ENCODE data around the gene NFIA.

NFIA gene

GRCh38 chr1:61332796-61333195 lies 250.4 kb downstream of the NFIA start:
- no peak for DNase-seq (ENCODE audit: low spot score)

GRCh38 chr1:61334718-61335589 lies 252.6 kb downstream of the NFIA start:
- no peak for DNase-seq (ENCODE audit: low spot score)

GRCh38 chr1:61337037-61337436 lies 254.7 kb downstream of the NFIA start:
- DNase-seq (ENCODE audit: low spot score) = no peak

GRCh38 chr1:61337441-61337951 lies 255.1 kb downstream of the NFIA start:
- no peak for DNase-seq (ENCODE audit: low spot score)

GRCh38 chr1:61337981-61338848 lies 255.9 kb downstream of the NFIA start:
- DNase-seq (ENCODE audit: low spot score) = no peak

- DNase-seq (ENCODE audit: low spot score) = no peak
Observed at GRCh38 chr1:61338899-61339298, 256.5 kb downstream of the NFIA start.

- no peak for DNase-seq (ENCODE audit: low spot score)
Observed at GRCh38 chr1:61341426-61341825, 259.1 kb downstream of the NFIA start.

GRCh38 chr1:61343734-61344420 lies 261.5 kb downstream of the NFIA start:
- DNase-seq (ENCODE audit: low spot score) = no peak

- DNase-seq (ENCODE audit: low spot score) = no peak
Observed at GRCh38 chr1:61344696-61345095, 262.3 kb downstream of the NFIA start.

GRCh38 chr1:61348025-61348665 lies 265.8 kb downstream of the NFIA start:
- DNase-seq (ENCODE audit: low spot score) = no peak

GRCh38 chr1:61352845-61353435 lies 270.6 kb downstream of the NFIA start:
- DNase-seq (ENCODE audit: low spot score) = no peak

- DNase-seq (ENCODE audit: low spot score) = no peak
Observed at GRCh38 chr1:61353797-61354406, 271.5 kb downstream of the NFIA start.

- no peak for DNase-seq (ENCODE audit: low spot score)
Observed at GRCh38 chr1:61356016-61356415, 273.7 kb downstream of the NFIA start.

- no peak for DNase-seq (ENCODE audit: low spot score)
Observed at GRCh38 chr1:61356995-61357394, 274.6 kb downstream of the NFIA start.

- DNase-seq (ENCODE audit: low spot score) = no peak
Observed at GRCh38 chr1:61357539-61357938, 275.2 kb downstream of the NFIA start.

GRCh38 chr1:61358770-61359455 lies 276.6 kb downstream of the NFIA start:
- no peak for DNase-seq (ENCODE audit: low spot score)

GRCh38 chr1:61361931-61362330 lies 279.6 kb downstream of the NFIA start:
- DNase-seq (ENCODE audit: low spot score) = no peak

GRCh38 chr1:61362351-61362750 lies 280.0 kb downstream of the NFIA start:
- no peak for DNase-seq (ENCODE audit: low spot score)

GRCh38 chr1:61368366-61368765 lies 286.0 kb downstream of the NFIA start:
- DNase-seq (ENCODE audit: low spot score) = no peak

GRCh38 chr1:61368876-61369275 lies 286.5 kb downstream of the NFIA start:
- no peak for DNase-seq (ENCODE audit: low spot score)
